AML-193 (cell line): ENCODE data around the gene ZNF488.
"Not testable (repeated sequence)": the region's sequence is repeated elsewhere in the genome, so short reads cannot be mapped to it uniquely, and the experiment has no call there.

Source experiments
- DNase-seq, 2 experiments: peaks; one replicate each; lab custom pipeline; 2025; lab: John Stamatoyannopoulos, UW

ZNF488 gene

DNA sequence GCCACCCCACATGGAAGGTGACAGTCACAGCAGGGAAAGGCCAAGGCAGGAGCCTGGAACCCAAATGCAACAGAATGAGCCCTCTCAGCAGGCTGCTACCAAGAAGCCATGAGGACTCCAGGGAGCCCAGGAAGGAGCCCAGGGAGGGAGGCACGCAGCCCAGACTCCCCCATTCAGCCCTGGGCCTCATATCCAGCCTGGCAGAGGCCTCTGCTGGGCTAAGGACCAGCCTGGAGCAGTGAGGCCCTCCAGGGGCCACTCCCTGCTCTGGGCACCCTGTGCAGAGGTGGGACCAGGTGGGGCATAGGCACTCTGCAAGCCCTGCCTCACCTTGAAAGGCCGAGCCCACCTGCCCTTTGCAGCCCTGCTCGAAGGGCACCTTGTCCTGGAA is 25.8 kb upstream of the ZNF488 start:
- DNase-seq = no peak

- no peak for DNase-seq
These were observed 25.2 kb upstream of the ZNF488 start for GRCh38 chr10:47409171-47409865.

DNA sequence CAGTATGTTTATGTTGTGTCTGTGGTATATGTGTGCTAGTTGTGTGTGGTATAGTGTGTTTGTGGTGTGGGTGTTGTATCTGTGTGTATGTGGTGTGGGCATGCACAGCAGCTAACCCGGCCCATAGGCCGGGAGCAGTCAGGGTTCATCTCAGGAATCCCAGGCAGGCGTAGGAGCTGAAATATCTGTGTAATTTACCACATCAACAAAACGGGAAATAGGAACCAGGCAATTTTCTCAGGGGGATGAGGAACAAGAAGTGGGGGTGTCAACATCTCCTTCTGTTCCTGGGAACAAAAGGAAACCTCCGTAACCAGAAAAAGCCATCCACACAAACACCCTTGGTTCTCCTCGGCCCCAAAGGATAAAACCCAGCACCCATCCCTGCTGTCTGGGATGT is 24.5 kb upstream of the ZNF488 start:
- DNase-seq = no peak

DNA sequence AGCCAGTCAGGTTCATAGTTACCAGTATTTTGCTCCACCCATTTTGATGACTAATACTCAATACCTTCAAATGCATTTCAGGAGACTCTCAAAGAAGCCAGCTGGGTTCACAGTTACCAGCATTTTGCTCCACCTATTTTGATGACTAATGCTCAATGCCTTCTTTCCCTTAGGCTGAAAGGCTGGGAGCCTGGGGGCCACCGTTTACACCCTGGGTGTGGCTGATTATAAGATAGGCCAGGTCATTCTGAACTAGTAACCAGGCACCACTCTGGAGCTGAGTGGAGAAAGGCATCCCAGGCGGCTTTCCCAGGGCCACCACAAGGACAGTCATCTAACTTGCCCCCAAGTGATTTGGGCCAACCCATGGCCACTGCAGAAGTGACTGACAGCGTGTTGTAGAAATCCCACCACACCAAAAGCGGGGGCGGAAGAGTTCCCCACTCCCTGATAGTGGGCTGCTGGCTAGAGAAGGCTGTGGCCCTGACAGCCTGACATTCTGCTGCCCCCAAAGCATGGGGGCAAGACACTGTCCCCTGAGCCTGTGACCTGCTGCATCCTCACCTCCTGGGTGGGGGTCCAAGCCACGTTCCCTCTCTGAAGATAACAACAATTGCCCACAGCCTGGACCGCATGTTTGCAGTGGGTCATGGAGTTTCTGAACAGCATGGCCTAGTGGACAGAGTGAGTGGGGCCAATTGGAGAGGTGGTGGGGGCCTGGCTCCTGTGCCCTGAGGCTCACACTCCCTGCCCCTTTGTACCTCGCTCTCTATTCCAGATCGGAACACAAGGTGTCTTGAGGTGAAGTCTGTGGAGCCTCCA is 23.0 kb upstream of the ZNF488 start:
- no peak for DNase-seq

- DNase-seq = no peak
These were observed 22.4 kb upstream of the ZNF488 start for GRCh38 chr10:47406548-47406869.

DNA sequence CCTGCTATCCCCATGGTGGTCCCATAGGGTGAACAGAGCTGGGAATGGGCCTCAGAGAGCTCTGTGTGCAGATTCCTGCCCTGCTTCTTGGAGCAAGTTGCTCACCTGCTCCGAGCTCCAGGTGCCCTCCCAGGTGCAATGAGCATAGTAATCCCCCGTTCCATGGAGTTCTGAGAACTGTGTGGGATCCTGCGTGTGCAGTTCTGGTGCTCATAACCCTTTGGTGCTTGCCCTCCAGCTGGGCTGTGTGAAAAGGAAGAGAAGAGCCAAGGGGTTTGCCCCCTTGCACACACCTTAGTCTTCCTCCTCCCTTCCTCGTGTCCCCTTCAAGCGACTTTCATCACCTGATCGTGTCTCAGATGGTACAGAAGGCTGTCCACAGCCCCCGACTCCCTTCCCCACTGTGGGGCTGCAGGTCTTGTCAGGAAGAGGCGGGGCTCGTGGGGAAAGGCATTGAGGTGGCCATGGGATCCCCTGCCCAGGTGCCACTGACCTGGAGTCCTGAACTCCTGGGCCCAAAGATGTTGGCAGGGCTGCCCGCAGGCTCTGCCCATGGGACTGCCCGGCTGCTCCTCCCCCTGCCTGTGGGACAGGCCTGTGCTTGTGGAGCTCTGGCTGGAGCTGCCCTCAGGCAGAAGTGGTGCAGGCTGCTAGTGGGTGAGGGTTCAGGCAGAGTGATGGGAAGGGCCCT is 21.9 kb upstream of the ZNF488 start:
- no peak for DNase-seq

GRCh38 chr10:47404937-47405336 is 20.8 kb upstream of the ZNF488 start:
- no peak for DNase-seq

- DNase-seq = no peak
These were observed 20.4 kb upstream of the ZNF488 start for GRCh38 chr10:47404446-47404845.

DNA sequence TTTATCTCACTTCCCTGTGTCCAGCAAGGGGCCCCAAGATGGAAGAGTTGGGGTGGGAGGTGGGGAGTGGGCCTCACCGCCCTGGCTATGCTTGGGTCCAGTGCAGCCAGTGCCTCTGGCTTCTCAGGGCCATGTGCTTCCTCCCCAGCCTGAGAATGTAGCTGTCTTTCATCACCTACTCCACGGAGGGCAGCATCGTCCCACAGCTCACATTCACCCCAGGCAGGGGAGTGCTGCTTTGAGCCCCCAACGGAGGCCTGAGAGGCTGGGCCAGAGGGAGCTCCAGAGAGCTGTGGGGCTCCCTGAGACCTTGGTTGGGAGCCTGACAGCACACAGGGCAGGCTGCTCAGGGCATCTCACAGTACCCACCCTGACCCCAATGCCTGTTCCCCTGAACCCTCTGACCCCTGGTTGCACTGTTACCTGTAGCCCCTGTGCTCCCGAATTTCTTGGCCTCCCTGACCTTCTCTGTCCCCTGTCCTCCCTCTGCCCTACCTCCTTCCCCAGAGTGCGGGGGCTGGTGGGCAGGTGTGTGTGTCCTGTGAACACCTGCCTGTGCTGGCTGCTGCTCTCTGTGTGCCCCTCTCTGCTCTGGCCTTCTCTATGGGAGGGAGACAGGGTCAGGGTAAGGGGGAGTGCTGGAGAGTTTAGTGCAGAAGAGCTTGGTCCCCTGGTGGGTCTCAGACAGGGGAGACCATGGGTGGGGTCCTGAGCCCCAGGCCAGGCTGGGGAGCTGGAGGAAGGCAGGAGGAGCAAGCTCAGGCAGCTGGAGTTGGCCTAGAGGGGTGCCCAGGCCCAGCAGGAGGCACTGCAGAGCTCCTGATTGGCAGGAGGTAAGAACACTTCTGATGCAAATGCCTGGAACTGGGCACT is 19.6 kb upstream of the ZNF488 start:
- no peak for DNase-seq

DNA sequence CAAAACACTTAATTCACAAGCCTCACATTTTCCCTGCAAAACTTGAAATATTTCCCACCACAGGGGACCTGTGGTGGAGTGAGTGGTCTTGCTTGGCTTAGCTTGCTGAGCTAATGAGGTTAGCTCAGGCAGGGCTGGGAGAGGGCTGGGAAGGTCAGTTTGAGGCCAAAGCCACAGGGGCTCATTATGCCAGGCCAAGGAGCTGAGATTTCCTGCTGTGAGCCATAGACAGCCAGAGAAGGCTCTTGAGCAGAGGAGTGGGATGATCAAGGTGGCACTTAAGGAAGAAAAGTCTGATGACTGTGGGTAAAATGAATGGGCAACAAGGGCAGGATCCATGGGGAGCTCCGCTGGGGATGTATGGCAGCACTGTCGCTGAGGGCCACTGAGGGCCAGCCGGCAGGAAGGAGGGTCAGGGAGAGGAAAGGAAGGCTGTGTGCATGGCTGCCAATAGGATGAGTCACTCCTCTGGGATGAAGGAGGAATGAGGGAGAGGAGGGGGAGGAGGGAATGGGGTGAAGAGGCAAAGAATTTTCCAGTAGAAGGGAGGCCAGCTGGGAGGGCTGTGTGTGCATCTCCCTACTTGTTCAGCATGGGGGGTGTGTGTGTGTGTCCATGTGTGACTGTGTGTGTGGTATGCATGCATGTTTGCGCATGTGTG is 18.7 kb upstream of the ZNF488 start:
- DNase-seq = no peak

GRCh38 chr10:47401874-47402640 is 18.0 kb upstream of the ZNF488 start:
- DNase-seq = no peak

DNA sequence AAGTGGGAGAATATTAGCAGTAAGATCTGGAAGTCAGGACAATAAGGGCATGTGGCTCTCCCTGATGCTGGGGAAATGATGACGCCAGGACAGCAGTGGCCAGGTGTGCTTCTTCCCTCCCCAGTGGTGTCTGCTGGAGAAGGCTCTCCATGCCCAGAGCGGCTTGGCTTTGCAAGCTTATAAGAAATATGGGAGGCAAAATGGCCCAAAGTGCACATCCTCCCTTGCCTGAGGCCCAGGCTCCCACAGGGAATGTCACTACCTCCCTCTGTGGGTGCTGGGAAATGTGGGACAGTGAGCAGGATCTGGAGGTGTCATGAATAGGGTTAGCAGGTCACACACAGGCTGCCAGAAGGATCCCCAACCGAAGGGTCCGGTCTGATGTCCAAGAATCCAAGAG is 17.1 kb upstream of the ZNF488 start:
- no peak for DNase-seq

- DNase-seq = no peak
These were observed 16.7 kb upstream of the ZNF488 start for GRCh38 chr10:47400786-47401185.

DNA sequence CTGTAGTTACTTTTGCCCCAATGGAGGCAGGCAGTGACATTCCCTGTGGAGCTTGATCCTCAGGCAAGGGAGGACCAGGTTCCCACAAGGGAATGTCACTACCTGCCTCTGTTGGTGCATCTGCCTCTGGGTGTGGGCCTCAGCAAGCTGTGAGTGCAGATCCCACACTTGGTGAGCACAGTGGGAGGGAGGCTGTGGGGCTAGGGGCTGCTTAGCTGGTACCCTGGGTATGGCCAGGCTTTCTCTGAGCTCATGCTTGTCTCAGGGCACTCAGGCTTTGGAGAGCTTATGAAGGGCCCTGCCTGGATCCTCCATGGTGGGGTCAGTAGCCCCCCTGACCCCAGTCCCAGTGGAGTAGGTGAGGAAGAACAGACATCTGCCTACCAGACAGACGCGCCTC is 16.2 kb upstream of the ZNF488 start:
- no peak for DNase-seq

DNA sequence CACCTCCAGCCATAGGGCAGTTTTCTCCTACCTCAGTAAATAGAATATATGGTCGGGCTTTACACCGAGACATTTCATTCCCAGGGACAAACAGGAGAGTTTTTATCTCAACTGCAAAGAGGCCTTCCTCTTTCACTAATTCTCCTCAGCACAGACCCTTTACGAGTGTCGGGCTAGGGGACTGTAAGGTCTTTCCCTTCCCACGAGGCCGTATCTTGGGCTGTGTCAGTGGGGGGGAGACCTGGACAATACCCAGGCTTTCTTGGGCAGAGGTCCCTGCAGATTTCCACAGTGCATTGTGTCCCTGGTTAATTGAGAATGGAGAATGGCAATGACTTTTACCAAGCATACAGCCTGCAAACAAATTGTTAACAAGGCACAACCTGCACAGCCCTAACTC is 13.2 kb upstream of the ZNF488 start:
- no peak for DNase-seq

GRCh38 chr10:47396311-47396717 is 12.2 kb upstream of the ZNF488 start:
- no peak for DNase-seq

DNA sequence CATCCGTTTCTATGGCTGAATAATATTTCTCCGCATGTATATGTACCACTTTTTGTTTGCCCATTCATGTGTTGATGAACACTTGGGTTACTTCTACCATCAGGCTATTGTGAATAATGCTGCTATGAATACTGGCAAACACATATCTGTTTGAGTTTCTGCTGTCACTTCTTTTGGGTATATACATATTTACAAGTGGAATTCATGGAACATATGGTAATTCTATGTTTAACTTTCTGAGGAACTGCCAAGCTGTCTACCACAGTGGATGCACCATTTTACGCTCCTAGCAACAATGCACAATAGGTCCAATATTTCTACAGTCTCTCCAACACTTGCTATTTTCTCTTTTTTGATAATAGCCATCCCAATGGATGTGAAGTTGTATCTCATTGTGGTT is 5.5 kb upstream of the ZNF488 start:
- no peak for DNase-seq

GRCh38 chr10:47388879-47389278 is 4.8 kb upstream of the ZNF488 start:
- no peak for DNase-seq

- DNase-seq = not testable (repeated sequence)
These were observed 2.0 kb upstream of the ZNF488 start for GRCh38 chr10:47386104-47386503.

DNA sequence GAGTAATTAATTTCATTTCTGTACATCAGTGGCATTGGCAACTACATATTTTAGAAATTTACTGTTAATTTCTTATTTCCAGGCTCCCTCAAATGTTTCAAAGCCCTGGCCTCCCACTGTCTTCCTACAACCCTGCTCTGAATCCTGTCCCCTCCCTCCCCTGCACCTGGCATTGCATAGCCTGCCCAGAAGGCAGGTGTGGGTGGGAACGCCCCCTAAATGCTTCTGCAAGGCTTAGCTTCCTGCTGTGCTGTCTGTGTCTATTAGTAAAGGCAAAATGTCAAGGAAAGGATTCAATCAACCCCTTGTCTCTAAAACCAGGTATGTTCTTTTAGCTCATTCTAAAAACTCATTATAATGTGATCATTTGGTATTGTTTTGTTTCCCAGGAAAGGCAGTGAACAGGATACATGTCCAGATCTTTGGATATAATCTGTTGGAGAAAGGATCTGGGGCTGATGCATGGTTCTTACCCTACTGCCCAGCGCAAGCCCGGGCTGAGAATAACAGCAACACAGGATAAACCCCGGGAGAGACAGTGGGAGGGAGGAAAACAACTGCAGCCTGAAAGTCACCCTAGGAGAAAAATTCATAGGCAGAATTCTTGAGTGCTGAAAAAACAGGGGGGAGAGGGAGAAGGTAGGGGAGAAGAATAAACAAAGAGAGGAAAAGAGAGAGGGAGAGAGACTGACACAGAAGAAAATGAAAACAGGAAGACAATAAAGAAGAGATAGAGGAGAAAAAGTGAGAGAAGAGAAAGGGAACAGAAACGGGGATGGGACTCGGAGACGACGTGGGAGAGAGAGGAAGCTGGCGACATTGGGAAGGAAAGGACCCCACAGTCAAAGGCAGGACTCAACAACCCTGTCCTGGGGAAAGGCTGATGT is 589 bp downstream of the ZNF488 start:
- no peak for DNase-seq
